GM23338 (cell line): ENCODE results near the gene GLS. TPM values are rescaled to one million over a fixed set of nuclear protein-coding genes. Genes with fewer than 3 reads are reported as not detected.
A peak's percentile ranks its signal among the peaks of the same experiment; 100 is the strongest.

ENCODE experiments used
- ATAC-seq: fragments of 200-7000 bp; cut with Tn5 transposase; 3 replicates; pipeline ENCODE4 v1.9.1; 2020
- DNase-seq: peaks from one replicate; pipeline ENCODE4 v3.0.0-alpha.2; 2015; ENCODE audit warnings: low spot score
- H2AFZ ChIP-seq: fragments of 200-600 bp; sonication (generic); 2 replicates; pipeline ENCODE4 v1.8.0; 2016; ENCODE audit warnings: antibody characterized with exemption, mild to moderate bottlenecking, moderate library complexity
- H3F3A ChIP-seq: fragments of 200-600 bp; sonication (generic); replicated peaks from 2 replicates; pipeline ENCODE4 v1.8.0; 2017; ENCODE audit warnings: antibody characterized with exemption, mixed run types, low read depth
- H3K27ac ChIP-seq: fragments of 200-600 bp; sonication (generic); 2 replicates; pipeline ENCODE4 v1.6.1; 2016; ENCODE audit warnings: low read depth
- H3K27me3 ChIP-seq: fragments of 200-600 bp; sonication (generic); 2 replicates; pipeline ENCODE4 v1.8.0; 2016; ENCODE audit warnings: mild to moderate bottlenecking, mixed run types, moderate library complexity; ENCODE audit not compliant: insufficient read depth
- H3K36me3 ChIP-seq: fragments of 200-600 bp; sonication (generic); 2 replicates; pipeline ENCODE4 v1.8.0; 2016; ENCODE audit warnings: mild to moderate bottlenecking; ENCODE audit not compliant: insufficient read depth
- H3K4me1 ChIP-seq: fragments of 200-600 bp; sonication (generic); 2 replicates; pipeline ENCODE4 v1.8.0; 2016; ENCODE audit warnings: mild to moderate bottlenecking, moderate library complexity; ENCODE audit not compliant: insufficient read depth
- H3K4me2 ChIP-seq: fragments of 200-600 bp; sonication (generic); 2 replicates; pipeline ENCODE4 v1.7.1; 2017; ENCODE audit warnings: mixed run types
- H3K4me3 ChIP-seq: fragments of 200-600 bp; sonication (generic); 2 replicates; pipeline ENCODE4 v1.6.1; 2016; ENCODE audit warnings: mixed run types
- H3K79me2 ChIP-seq: fragments of 200-600 bp; sonication (generic); replicated peaks from 2 replicates; pipeline ENCODE4 v1.8.0; 2017; ENCODE audit warnings: mild to moderate bottlenecking; ENCODE audit not compliant: insufficient read depth
- H3K9me2 ChIP-seq: fragments of 200-600 bp; sonication (generic); 2 replicates; pipeline ENCODE4 v1.8.0; 2017; ENCODE audit not compliant: insufficient read depth
- H4K20me1 ChIP-seq: fragments of 200-600 bp; sonication (generic); replicated peaks from 2 replicates; pipeline ENCODE4 v1.8.0; 2017; ENCODE audit warnings: mild to moderate bottlenecking; ENCODE audit not compliant: insufficient read depth
- H3K27ac Mint-ChIP-seq: 2 replicates; pipeline ENCODE4 v1.8.0; 2020; ENCODE audit warnings: inconsistent platforms, mild to moderate bottlenecking, moderate library complexity, mixed read lengths
- H3K27me3 Mint-ChIP-seq: 3 replicates; pipeline ENCODE4 v1.8.0; 2022; ENCODE audit warnings: low read depth, mild to moderate bottlenecking, moderate library complexity, mixed read lengths, inconsistent platforms; ENCODE audit not compliant: insufficient read depth, poor library complexity
- H3K36me3 Mint-ChIP-seq: 3 replicates; pipeline ENCODE4 v1.8.0; 2021; ENCODE audit warnings: low read depth, mild to moderate bottlenecking, inconsistent platforms, moderate library complexity, mixed read lengths
- H3K4me1 Mint-ChIP-seq: 3 replicates; pipeline ENCODE4 v1.8.0; 2020; ENCODE audit warnings: mild to moderate bottlenecking, inconsistent platforms, mixed read lengths
- H3K4me3 Mint-ChIP-seq: 3 replicates; pipeline ENCODE4 v1.8.0; 2021; ENCODE audit warnings: moderate library complexity, mild to moderate bottlenecking, inconsistent platforms, mixed read lengths
- H3K9me3 Mint-ChIP-seq: 3 replicates; pipeline ENCODE4 v1.8.0; 2020; ENCODE audit warnings: moderate library complexity, mild to moderate bottlenecking, inconsistent platforms, mixed read lengths
- CREB1 ChIP-seq: fragments of 250-450 bp; sonication (Bioruptor Pico); IDR thresholded peaks from 2 replicates; pipeline ENCODE4 v1.5.0; 2020; ENCODE audit warnings: low read depth, mild to moderate bottlenecking, moderate library complexity
- CTCF ChIP-seq, 2 experiments: fragments of 200-600 bp in 1 of 2; sonication (generic) in 1 of 2; conservative IDR thresholded peaks; 2 replicates each; pipeline versions ENCODE4 v1.5.1 to v1.6.1; 2016 to 2017; ENCODE audit warnings: antibody characterized with exemption in 2 of 2, low read depth in 2 of 2, mild to moderate bottlenecking in 2 of 2, moderate library complexity in 1 of 2
- EZH2 ChIP-seq: fragments of 200-600 bp; sonication (generic); IDR thresholded peaks from one replicate; pipeline ENCODE4 v1.8.0; 2017; ENCODE audit warnings: antibody characterized with exemption, mild to moderate bottlenecking, low read depth; ENCODE audit not compliant: unreplicated experiment
- EZH2phosphoT487 ChIP-seq: fragments of 200-600 bp; sonication (generic); IDR thresholded peaks from one replicate; pipeline ENCODE4 v1.8.1; 2018; ENCODE audit warnings: antibody characterized with exemption; ENCODE audit not compliant: unreplicated experiment
- JUNB ChIP-seq: IDR thresholded peaks from one replicate; pipeline ENCODE4 v1.6.1; 2016; ENCODE audit warnings: antibody characterized with exemption; ENCODE audit not compliant: unreplicated experiment
- NANOG ChIP-seq: IDR thresholded peaks from 2 replicates; pipeline ENCODE4 v1.6.1; 2016; ENCODE audit warnings: antibody characterized with exemption, borderline replicate concordance
- POLR2AphosphoS5 ChIP-seq: IDR thresholded peaks from 2 replicates; pipeline ENCODE4 v1.6.1; 2016; ENCODE audit warnings: antibody characterized with exemption, low read depth
- STAT1 ChIP-seq: IDR thresholded peaks from one replicate; pipeline ENCODE4 v1.6.1; 2016; ENCODE audit warnings: antibody characterized with exemption; ENCODE audit not compliant: unreplicated experiment
- ZNF114 ChIP-seq: fragments of 250-450 bp; sonication (Bioruptor Pico); IDR thresholded peaks from 2 replicates; pipeline ENCODE4 v1.5.0; 2020; ENCODE audit warnings: mild to moderate bottlenecking, moderate library complexity
- ZNF331 ChIP-seq: fragments of 250-450 bp; sonication (Bioruptor Pico); IDR thresholded peaks from 2 replicates; pipeline ENCODE4 v1.5.0; 2020; ENCODE audit warnings: low read depth, mild to moderate bottlenecking, moderate library complexity
- ZNF462 ChIP-seq: fragments of 250-450 bp; sonication (Bioruptor Pico); IDR thresholded peaks from 2 replicates; pipeline ENCODE4 v1.5.0; 2020; ENCODE audit warnings: mild to moderate bottlenecking, moderate library complexity
- polyA plus RNA-seq: library from polyadenylated mRNA; unstranded; fragments of >200 nt; fragmentation: Nextera tagmentation; extraction: Ambion mirVana; gene quantifications from 2 replicates; pipeline ENCODE4 v1.2.1, GENCODE V29; 2016
- total RNA-seq: library from RNA; depleted of rRNA; stranded (reverse); fragments of >200 nt; shearing (Covaris generic); gene quantifications from 2 replicates; pipeline ENCODE4 v1.2.3, GENCODE V29; 2014
- TF ChIP-seq, protein P1 (sequence below): IDR thresholded peaks from one replicate; pipeline ENCODE4 v1.6.1; 2018; ENCODE audit warnings: antibody characterized with exemption; ENCODE audit not compliant: unreplicated experiment
- TF ChIP-seq, protein P2 (sequence below): IDR thresholded peaks from 2 replicates; pipeline ENCODE4 v1.6.1; 2016; ENCODE audit warnings: antibody characterized with exemption

The GLS gene
- total and polyA plus RNA-seq, 2 experiments from 2014 or later, result 38.1 to 172 TPM

- Mint-ChIP-seq H3K27me3 (no peaks in the 10 kb centered on the region), H3K36me3 (no peaks in the 10 kb centered on the region), H3K9me3 (no peaks in the 10 kb centered on the region), H3K4me1 (no peaks in the 10 kb centered on the region), H3K27ac (no peak overlapping the region), H3K4me3 (no peak overlapping the region)
- peaks cover 16% of the 10 kb centered on the region for H3K4me1 ChIP-seq
- peaks cover 19% of the 10 kb centered on the region for H3K79me2 ChIP-seq
- no peaks in the 10 kb centered on the region; the same call in none of the 2 replicates for H4K20me1 ChIP-seq
- H3K27ac ChIP-seq, result peak overlapping the region; percentile 63
- H2AFZ ChIP-seq, result peak overlapping the region; percentile 64
- H3K9me2 ChIP-seq, result no peaks in the 10 kb centered on the region; the same call in 1 of the 2 replicates
- ATAC-seq, result peak; percentile 5; the same call in 2 of the 3 replicates
- peaks cover 5% of the 10 kb centered on the region; the same call in 1 of the 2 replicates for H3F3A ChIP-seq
- H3K4me3 ChIP-seq, result peak overlapping the region; percentile 74
- peaks cover 34% of the 10 kb centered on the region for H3K27me3 ChIP-seq
- no peak for DNase-seq
- peak overlapping the region; percentile 85 for H3K4me2 ChIP-seq
- TF ChIP-seq CTCF (conservative IDR thresholded peaks at IDR 0.05; ENCODE audit: low read depth in 2 of 2) (no peak), EZH2 (no peak), ZNF331 (CRISPR knock-in tag) (no peak), EZH2phosphoT487 (no peak), ZNF462 (CRISPR knock-in tag) (no peak), STAT1 (no peak), NANOG (no peak), ZNF114 (CRISPR knock-in tag) (no peak), POLR2AphosphoS5 (no peak), CREB1 (CRISPR knock-in tag) (no peak), JUNB (no peak)
- TF ChIP-seq, protein P1, sequence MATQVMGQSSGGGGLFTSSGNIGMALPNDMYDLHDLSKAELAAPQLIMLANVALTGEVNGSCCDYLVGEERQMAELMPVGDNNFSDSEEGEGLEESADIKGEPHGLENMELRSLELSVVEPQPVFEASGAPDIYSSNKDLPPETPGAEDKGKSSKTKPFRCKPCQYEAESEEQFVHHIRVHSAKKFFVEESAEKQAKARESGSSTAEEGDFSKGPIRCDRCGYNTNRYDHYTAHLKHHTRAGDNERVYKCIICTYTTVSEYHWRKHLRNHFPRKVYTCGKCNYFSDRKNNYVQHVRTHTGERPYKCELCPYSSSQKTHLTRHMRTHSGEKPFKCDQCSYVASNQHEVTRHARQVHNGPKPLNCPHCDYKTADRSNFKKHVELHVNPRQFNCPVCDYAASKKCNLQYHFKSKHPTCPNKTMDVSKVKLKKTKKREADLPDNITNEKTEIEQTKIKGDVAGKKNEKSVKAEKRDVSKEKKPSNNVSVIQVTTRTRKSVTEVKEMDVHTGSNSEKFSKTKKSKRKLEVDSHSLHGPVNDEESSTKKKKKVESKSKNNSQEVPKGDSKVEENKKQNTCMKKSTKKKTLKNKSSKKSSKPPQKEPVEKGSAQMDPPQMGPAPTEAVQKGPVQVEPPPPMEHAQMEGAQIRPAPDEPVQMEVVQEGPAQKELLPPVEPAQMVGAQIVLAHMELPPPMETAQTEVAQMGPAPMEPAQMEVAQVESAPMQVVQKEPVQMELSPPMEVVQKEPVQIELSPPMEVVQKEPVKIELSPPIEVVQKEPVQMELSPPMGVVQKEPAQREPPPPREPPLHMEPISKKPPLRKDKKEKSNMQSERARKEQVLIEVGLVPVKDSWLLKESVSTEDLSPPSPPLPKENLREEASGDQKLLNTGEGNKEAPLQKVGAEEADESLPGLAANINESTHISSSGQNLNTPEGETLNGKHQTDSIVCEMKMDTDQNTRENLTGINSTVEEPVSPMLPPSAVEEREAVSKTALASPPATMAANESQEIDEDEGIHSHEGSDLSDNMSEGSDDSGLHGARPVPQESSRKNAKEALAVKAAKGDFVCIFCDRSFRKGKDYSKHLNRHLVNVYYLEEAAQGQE, result no peak
- TF ChIP-seq, protein P2, sequence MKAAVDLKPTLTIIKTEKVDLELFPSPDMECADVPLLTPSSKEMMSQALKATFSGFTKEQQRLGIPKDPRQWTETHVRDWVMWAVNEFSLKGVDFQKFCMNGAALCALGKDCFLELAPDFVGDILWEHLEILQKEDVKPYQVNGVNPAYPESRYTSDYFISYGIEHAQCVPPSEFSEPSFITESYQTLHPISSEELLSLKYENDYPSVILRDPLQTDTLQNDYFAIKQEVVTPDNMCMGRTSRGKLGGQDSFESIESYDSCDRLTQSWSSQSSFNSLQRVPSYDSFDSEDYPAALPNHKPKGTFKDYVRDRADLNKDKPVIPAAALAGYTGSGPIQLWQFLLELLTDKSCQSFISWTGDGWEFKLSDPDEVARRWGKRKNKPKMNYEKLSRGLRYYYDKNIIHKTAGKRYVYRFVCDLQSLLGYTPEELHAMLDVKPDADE, result no peak
- H3K36me3 ChIP-seq, result no peaks in the 10 kb centered on the region
Measured at GRCh38 chr2:191014653-191015020, 134.0 kb downstream of the GLS start.
